Stromal cell of bone marrow (primary cell): Measurements from ENCODE around the gene OSBPL3.
"Not testable (repeated sequence)": the region's sequence is repeated elsewhere in the genome, so short reads cannot be mapped to it uniquely, and the experiment has no call there.

ENCODE experiments used
- DNase-seq: peaks from one replicate; pipeline ENCODE4 v3.0.0-alpha.2; 2012; ENCODE audit warnings: low read depth

OSBPL3 gene

GRCh38 chr7:24979863-24980533 is at the start of gene OSBPL3:
OSBPL3 (minus strand) TSS chr7:24980178; CDS start chr7:24892472, 87,706 bp downstream.
- peak; percentile 89 for DNase-seq

GRCh38 chr7:25029075-25029474 is 49.1 kb upstream of the OSBPL3 start:
- DNase-seq, result no peak

GRCh38 chr7:25028370-25029021 is 48.5 kb upstream of the OSBPL3 start:
- peak; percentile 72 for DNase-seq

GRCh38 chr7:25026156-25026555 is 46.2 kb upstream of the OSBPL3 start:
- no peak for DNase-seq

GRCh38 chr7:25025218-25025671 is 45.3 kb upstream of the OSBPL3 start:
- peak; percentile 49 for DNase-seq

GRCh38 chr7:25024066-25024465 is 44.1 kb upstream of the OSBPL3 start:
- DNase-seq, result no peak

GRCh38 chr7:25017671-25018070 is 37.7 kb upstream of the OSBPL3 start:
- not testable (repeated sequence) for DNase-seq

GRCh38 chr7:25014756-25015155 is 34.8 kb upstream of the OSBPL3 start:
- peak; percentile 98 for DNase-seq

- DNase-seq, result peak; percentile 56
Observed at GRCh38 chr7:25012710-25013109, 32.7 kb upstream of the OSBPL3 start.

- DNase-seq, result no peak
Observed at GRCh38 chr7:25012254-25012653, 32.3 kb upstream of the OSBPL3 start.

GRCh38 chr7:25009257-25009656 is 29.3 kb upstream of the OSBPL3 start:
- DNase-seq, result peak; percentile 96

- DNase-seq, result no peak
Observed at GRCh38 chr7:25007668-25008067, 27.7 kb upstream of the OSBPL3 start.

GRCh38 chr7:25006276-25006675 is 26.3 kb upstream of the OSBPL3 start:
- DNase-seq, result no peak

GRCh38 chr7:25005658-25006057 is 25.7 kb upstream of the OSBPL3 start:
- DNase-seq, result no peak

- DNase-seq, result peak; percentile 32
Observed at GRCh38 chr7:25002786-25003185, 22.8 kb upstream of the OSBPL3 start.

GRCh38 chr7:24995466-24995865 is 15.5 kb upstream of the OSBPL3 start:
- DNase-seq, result no peak

- no peak for DNase-seq
Observed at GRCh38 chr7:24992314-24992713, 12.3 kb upstream of the OSBPL3 start.

- no peak for DNase-seq
Observed at GRCh38 chr7:24991353-24991752, 11.4 kb upstream of the OSBPL3 start.

- no peak for DNase-seq
Observed at GRCh38 chr7:24987331-24987842, 7.4 kb upstream of the OSBPL3 start.

GRCh38 chr7:24982917-24983316 is 2.9 kb upstream of the OSBPL3 start:
- no peak for DNase-seq

GRCh38 chr7:24981171-24981951 is 1.4 kb upstream of the OSBPL3 start:
- peak; percentile 40 for DNase-seq

- DNase-seq, result no peak
Observed at GRCh38 chr7:24980534-24981170, 674 bp upstream of the OSBPL3 start.
